ENCODE data around the gene IGFBPL1.
A peak's percentile ranks its signal among the peaks of the same experiment; 100 is the strongest.

The IGFBPL1 gene

GRCh38 chr9:38432922-38433510, 8.8 kb upstream of the IGFBPL1 start:
- DNase-seq (ENCODE audit: low read depth): no peak

GRCh38 chr9:38431116-38431515, 6.9 kb upstream of the IGFBPL1 start:
- peak; percentile 18 for DNase-seq (ENCODE audit: low read depth)

GRCh38 chr9:38428062-38428461, 3.8 kb upstream of the IGFBPL1 start:
- no peak for DNase-seq (ENCODE audit: low read depth)

- no peak for DNase-seq (ENCODE audit: low read depth)
Observed at GRCh38 chr9:38424918-38425317, 664 bp upstream of the IGFBPL1 start.

GRCh38 chr9:38423273-38423972, 831 bp downstream of the IGFBPL1 start:
- DNase-seq (ENCODE audit: low read depth): no peak

DNA sequence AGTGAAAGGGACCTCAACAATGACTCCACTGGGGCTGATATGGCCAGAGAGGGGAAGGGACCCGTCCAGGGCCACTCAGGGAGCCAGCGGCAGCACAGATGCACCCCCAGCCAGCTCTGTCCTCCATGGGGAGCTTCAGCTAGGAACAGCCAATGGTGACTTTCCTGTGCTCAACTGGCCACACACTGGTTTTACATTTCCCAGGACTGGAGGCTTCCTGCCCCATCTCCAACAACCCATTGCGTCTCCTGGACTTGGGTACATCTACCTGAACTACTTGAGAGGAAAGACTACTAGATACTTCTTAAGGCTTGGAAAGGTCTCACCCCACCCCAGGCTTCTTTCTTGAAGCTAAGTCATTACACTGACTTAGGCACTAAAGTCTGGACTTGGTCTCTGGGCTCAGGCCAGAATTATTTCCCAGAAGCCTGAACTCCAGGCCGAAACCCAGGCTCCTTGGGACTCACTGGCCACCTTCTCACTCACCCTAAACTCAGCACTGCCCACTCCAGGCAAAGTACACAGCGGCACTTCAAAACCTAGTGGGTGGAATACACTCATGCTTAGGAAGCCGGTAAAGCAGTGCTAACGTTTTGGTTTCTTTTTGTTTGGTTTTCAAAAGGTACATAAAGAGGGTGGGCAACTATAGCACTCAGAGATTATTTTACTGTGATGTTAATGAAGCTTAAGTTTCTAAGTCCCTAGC, 1.5 kb downstream of the IGFBPL1 start:
- no peak for DNase-seq (ENCODE audit: low read depth)

GRCh38 chr9:38421498-38422211, 2.6 kb downstream of the IGFBPL1 start:
- DNase-seq (ENCODE audit: low read depth): no peak

- no peak for DNase-seq (ENCODE audit: low read depth)
Observed at GRCh38 chr9:38419181-38419580, 5.1 kb downstream of the IGFBPL1 start.

GRCh38 chr9:38418366-38418765, 5.9 kb downstream of the IGFBPL1 start:
- no peak for DNase-seq (ENCODE audit: low read depth)

DNA sequence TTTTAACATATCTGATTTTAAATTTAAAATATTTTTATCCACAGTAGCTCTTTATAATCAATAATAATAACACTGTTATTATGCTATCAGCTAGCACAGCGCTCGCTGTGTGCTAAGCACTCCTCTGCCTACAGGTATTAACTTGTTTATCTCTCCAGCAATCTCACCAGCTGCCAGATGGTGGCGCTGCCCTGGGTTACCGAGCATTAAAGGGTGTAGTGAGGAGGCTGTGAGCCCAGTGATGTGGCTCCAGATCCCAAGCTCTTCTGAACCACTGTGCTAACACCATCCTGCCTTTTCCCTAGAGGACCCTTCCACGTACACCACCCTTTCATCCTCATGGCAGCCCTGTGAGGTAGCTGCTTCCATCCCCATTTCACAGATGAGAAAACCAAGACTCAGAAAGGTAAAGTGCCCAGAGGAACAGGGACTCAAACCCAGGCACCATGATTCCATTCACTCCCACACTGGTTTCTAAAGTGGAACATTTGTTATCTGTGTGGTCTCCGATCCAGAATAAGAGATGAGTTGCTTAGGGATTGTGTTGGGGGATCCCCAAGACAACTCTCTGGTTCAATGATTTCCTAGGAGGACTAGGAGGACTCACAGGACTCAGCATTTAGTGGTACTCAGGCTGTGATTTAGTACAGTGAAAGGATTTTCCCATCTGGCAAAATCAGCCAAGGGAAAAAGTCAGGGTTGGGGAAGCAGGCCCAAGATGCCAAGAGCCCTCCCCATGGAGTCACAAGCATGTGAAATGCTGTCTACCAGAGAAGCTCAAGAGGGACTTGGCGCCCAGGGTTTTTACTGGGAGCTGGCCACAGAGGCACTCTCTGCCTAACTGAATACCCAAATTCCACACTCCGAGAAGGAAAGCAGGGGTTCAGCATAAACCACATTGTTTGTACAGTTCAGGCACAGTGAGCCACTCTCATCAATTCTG, 7.0 kb downstream of the IGFBPL1 start:
- DNase-seq (ENCODE audit: low read depth): no peak

DNA sequence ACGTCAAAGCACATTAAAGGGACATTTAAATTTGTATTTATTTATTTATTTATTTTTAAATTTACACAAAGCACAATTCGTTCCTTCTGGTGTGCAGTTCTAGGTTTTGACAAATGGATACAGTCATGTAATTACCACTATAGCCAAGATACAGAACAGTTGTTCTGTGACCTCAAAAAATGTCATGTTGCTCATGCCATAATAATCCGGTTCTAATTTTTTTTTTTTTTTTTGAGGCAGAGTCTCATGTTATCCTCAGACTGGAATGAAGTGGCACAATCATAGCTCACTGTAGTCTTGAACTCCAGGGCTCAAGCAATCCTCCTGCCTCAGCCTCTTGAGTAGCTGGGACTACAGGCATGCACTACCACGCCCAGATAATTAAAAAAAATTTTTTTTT, 7.8 kb downstream of the IGFBPL1 start:
- no peak for DNase-seq (ENCODE audit: low read depth)

DNA sequence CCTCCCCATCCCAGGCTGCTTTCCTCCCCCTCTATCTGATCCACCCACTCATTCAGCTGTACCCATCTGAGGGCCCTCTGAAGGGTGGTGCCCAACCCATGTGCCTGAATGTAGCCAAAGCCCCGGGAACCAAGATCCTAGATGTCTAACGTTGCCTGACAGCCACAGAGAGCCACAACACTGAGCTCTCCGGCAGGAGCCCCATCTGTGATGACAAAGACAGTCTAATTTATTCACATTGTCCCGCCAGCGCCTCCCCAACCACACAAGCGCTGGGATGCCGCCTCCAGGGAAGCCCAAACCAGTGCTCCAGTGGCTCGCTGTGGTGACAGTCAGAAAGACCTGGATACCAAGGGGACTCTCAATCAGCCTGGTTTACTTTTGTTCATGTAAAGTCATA, 8.4 kb downstream of the IGFBPL1 start:
- no peak for DNase-seq (ENCODE audit: low read depth)

DNA sequence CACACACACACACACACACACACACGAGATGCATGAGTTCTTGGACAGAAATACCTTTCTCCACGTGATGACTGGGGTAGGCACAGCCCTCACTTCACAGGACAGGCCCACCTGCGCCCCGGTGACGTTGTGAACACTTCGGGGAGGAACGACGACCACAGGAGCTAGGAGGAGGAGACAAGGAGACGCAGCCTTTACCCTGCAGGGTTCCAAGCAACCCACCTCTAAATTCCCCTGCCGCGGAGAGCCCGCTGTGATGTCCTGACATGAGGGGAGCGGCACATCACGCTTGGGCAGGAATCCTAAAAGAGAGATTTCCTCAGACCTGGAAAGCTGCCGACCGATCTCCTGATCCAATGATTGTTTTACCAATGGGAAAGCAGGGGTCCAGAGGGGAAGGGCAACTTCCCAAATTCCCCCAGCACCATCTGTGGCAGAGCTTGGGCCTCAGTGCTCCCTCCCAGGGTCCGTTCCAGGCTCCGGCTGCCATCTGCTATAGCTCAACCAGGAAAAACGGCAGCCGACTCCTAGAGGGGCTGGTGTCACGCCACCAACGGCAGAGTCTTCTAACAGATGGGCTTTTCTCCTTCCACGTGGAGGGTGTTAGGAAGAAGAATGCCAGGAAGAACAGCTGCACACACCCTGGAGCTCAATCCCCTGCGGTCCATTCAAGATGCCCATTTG, 10.1 kb downstream of the IGFBPL1 start:
- no peak for DNase-seq (ENCODE audit: low read depth)

DNA sequence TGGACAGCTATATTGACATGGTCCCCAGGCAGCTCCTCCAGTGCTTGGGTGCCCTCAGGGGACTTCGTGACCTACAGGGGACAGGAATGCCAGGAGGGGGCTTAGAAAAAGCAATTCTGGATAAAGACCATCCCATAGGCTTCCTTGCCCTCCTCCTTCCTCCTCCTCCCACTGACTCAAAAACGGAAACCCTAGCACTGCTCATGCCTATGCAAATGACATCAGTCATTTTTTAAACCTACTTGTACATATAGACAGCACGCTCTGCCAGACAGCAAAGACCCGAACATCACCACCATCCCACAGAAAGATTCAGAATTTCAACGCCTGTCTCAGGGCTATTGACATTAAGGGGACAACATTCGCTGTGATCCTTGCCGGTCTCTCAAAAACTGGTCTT, 11.0 kb downstream of the IGFBPL1 start:
- no peak for DNase-seq (ENCODE audit: low read depth)

DNA sequence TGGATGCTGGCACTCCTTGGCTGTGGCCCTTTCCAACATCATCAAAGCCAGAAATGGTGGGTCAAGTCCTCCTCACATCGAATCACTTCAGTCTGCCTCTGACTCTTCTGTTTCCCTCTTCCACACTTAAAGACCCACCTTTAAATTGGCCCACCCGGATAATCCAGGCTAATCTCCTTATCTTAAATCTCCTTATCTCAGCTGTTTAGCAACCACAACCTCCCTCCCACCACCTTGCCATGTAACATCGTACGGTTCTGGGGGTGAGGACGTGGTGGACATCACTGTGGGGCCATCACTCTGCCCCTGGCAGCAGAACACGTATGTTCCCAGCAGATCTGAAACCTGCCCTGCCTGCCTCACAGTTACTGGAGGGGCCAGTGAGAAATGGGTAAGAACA, 11.5 kb downstream of the IGFBPL1 start:
- no peak for DNase-seq (ENCODE audit: low read depth)

DNA sequence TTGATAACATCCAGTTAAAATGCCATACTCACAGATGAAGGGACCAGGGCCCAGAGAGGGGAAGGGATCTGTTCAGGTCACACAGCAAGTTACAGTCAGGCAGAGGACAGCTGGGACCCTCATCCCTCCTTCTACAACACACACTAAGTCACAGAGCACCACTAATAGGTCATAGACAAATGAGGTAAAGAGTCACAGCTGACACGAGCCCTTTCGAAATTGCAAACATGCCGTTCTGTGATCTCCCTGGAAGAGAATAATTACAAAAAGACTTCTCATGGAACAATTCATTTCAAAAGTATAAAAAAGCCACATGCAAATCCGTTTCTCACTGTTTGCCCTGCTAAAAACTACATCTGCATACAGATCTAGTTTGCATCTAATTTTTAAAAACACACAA, 15.5 kb downstream of the IGFBPL1 start:
- DNase-seq (ENCODE audit: low read depth): no peak

- DNase-seq (ENCODE audit: low read depth): no peak
Observed at GRCh38 chr9:38406476-38407186, 17.6 kb downstream of the IGFBPL1 start.

DNA sequence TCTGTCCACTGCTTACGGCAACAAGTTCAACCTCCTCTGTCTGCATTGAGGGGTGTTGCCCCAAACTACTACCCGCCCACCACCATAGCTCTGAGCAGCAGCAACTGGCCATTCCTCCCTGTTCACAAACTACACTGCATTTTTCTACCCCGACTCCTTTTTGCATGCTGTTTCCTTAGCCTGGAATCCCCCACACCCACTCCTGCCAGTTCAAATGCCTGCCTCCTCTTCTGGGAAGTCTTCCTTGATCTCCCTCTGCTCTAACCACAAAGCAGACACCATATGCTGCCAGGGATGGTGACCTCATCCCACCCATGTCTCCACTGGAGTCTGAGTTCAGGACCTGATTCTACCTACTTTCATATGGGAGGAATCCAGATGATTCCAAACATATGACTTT, 18.5 kb downstream of the IGFBPL1 start:
- no peak for DNase-seq (ENCODE audit: low read depth)

- no peak for DNase-seq (ENCODE audit: low read depth)
Observed at GRCh38 chr9:38404314-38404713, 19.9 kb downstream of the IGFBPL1 start.

GRCh38 chr9:38401994-38402393, 22.3 kb downstream of the IGFBPL1 start:
- DNase-seq (ENCODE audit: low read depth): no peak
